Nucleus accumbens (tissue), 56 donors: ENCODE measurements around the gene TMEM132C.

Experiments
- DNase-seq, 56 donors: peaks; one replicate each; lab custom pipeline; 2025; lab: John Stamatoyannopoulos, UW

TMEM132C gene

GRCh38 chr12:128402486-128403243, 135.7 kb downstream of the TMEM132C start:
- no peak for DNase-seq

DNA sequence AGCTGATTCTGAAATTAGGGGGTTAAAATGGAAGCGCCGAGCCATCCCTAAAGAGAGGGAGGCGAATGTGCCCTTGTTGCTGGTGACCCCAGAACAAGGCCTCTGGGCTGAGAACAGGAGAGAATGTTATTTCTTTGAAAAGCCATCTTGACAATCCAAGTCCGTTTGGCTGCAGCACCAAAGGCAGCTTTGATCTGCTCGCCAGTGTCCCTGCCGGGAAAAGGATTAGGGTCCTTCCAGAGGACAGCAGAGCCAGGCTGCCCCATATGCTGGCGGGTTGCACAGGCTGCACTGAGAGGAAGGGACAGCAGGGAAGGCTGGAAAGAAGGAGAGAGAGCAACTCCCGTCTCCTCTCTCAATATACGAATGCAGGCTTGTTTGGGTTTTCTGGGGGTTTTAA, 141.7 kb downstream of the TMEM132C start:
- peak in 22 of 56 donors; percentile 4 to 64 (median 18) for DNase-seq

GRCh38 chr12:128415036-128415560, 148.1 kb downstream of the TMEM132C start:
- DNase-seq, result no peak

- DNase-seq, result no peak
Measured at GRCh38 chr12:128418944-128419343, 152.0 kb downstream of the TMEM132C start.

- no peak for DNase-seq
Measured at GRCh38 chr12:128420163-128420562, 153.2 kb downstream of the TMEM132C start.

GRCh38 chr12:128421375-128421774, 154.4 kb downstream of the TMEM132C start:
- DNase-seq, result no peak

DNA sequence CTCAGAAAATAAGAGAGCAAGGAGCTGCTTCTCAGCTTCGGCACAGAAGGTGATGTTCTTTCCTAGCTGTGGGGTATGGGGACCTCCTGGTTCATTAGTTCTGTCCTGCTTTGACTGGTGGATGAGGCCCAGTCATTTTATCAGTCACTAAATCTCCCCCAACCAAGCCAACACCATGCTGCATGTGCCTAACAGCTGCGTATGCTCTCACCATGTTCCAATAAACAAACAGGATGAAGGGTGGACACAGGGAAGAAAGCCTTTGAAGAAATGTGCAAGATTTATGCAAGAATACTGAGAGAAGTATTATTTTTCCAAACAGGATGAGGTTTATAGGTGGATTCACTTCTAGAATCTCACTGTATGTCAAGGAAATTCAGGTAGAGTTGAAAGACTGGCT, 156.2 kb downstream of the TMEM132C start:
- DNase-seq, result no peak

- no peak for DNase-seq
Measured at GRCh38 chr12:128424931-128425431, 158.0 kb downstream of the TMEM132C start.

DNA sequence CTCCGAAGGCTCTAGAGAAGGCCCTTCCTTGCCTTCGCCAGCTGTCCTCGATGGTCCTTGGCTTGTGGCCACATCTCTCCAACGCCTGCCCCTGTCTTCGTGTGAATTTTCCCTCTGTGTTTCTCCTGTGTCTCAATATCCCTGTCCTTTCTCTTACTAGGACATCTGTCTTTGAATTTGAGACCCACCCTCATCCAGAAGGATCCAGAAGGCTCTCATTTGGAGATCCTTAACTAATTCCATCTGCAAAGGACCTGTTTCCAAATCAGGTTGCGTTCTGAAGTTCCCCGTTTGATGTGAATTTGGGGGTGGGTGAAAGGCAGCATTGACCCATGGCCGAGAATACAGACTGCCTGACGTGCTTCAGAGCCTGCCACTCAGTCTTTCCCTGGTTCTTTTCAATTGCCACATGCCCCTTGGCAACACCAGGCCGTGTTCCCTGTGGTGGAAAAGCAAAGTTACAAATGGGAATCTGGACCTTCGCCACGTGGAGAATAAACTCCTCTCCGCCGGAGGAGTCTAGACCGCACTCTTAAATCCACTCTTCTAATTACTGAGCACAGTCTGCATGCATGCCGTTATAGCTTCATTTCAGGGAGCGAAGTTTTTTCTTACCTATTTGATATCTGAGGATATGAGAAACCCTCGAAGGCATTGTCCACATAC, 158.8 kb downstream of the TMEM132C start:
- peak in 14 of 56 donors; percentile 4 to 53 (median 14) for DNase-seq

GRCh38 chr12:128426511-128426910, 159.5 kb downstream of the TMEM132C start:
- DNase-seq, result no peak

- DNase-seq, result no peak
Measured at GRCh38 chr12:128439796-128440195, 172.8 kb downstream of the TMEM132C start.

- DNase-seq, result no peak
Measured at GRCh38 chr12:128442096-128442495, 175.1 kb downstream of the TMEM132C start.

DNA sequence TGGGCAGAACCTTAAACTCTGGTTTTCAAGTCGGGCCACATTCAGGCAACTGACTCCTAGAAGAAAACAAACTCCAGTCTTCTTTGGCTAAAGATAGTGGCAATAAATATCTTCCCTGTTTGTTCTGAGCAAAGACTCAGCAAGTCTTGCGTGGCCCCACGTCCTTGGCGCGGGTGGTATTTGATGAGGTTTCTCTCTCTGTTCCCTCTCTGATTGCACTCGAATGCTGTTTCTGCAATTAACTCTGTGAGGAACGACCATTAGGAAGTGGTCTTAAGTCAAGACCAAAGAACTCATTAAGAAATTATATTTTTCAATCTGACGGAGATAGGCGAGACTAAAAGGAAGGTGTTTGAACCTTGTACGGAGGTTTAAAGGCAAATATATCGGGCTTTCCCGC, 177.6 kb downstream of the TMEM132C start:
- no peak for DNase-seq

DNA sequence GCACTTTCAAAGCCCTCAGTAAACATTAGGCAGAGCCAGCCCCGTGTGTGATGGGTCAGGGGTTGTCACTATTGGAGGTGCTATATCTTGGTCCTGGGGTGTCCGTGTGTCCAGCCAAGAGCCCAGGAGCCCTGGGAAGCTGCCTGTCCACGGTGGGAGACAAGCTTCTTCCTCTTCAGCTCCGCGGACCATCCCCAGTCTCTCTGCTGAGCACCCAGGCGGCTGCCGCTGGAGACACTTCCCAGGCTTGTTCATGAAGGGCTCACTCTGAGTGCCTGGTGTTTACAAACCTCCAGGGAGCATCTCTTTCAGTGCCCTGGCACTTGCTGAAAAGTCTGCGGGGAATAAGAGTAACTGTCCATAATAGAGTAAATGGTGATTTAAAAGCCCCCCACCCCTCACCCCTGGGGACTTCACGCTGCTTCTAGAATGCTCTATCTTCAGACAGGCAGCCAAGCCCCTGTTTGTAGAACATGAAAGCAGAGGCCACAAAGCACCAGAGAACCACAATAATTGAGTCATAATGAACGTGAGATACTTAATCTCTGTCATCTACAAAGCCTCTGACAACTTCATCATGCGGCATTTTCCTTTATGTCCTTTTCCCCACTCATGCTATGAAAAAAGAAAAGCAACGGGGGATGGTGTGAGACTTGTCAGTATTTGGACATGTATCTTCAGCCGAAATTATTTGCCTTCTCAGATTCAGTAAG, 178.6 kb downstream of the TMEM132C start:
- no peak for DNase-seq

DNA sequence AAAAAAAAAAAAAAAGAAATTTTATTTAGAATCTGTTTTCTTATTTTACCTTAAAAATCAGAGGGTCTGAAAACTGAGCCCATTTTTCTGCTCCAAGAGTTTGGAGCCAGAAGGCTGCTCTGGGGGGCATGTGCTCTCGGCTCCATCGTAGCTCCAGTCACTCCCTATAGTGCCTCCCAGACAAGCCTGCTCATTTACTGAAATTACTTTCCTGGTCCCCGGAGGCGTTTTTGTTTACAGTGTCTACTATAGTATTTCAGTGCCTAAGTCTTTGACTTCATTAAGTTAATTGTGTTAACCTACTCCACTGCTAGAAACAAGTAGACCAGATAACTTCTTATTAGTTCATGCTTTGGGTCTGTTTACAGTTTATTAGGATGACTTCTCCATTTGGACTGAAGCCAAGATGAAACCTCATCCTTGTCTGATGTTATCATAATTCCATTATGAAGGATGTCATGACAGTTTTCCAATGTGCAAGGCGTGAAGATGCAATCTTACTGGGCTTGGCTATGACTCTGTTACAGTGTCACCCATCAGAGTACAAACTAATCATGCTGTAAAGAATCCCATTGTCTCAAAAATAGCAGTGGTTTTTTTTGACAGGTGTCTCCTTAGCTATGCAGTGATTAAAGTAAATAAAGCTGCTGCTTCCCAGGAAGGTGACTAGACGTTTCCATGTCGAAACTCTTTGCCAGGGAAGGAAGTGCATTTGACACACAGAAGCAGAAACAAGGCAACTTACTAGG, 182.3 kb downstream of the TMEM132C start:
- peak in 1 of 56 donors; percentile 2 for DNase-seq

- no peak for DNase-seq
Measured at GRCh38 chr12:128450810-128451209, 183.8 kb downstream of the TMEM132C start.

DNA sequence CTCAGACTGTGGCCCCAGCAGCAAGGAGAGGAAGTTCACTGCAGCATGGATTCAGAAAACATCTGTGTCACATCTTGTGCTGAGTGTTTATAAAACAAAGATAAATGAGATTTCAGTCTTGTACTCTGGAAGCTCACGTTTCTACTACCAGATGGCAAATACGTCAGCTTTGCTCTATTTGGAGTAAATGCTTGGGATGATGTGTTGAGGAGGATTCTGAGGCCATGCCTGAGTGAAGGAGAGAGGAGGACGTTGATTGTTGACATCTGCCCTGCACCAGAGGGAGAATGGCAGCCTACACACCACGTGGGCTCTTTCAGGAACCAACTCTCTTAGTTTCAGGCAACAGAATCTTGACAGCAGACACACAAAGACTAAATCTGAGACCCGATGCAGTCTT, 188.9 kb downstream of the TMEM132C start:
- no peak for DNase-seq

DNA sequence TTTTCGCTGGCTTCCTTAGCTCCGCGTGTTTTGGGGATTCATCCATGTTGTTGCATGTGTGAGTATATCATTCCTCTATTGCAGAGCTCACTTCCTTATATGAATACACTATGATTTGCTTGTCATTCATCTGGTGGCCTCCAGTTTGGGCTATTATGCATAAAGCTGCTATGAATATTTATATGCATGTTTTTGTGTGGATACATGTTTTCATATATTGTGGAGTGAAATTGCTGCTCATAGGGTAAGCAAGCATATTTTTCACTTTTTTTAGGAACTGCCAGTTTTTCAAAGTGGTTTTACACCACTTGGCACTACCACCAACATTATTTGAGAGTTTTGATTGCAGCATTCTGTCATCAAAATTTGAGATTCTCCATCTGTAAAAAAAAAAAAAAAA, 190.0 kb downstream of the TMEM132C start:
- DNase-seq, result no peak

DNA sequence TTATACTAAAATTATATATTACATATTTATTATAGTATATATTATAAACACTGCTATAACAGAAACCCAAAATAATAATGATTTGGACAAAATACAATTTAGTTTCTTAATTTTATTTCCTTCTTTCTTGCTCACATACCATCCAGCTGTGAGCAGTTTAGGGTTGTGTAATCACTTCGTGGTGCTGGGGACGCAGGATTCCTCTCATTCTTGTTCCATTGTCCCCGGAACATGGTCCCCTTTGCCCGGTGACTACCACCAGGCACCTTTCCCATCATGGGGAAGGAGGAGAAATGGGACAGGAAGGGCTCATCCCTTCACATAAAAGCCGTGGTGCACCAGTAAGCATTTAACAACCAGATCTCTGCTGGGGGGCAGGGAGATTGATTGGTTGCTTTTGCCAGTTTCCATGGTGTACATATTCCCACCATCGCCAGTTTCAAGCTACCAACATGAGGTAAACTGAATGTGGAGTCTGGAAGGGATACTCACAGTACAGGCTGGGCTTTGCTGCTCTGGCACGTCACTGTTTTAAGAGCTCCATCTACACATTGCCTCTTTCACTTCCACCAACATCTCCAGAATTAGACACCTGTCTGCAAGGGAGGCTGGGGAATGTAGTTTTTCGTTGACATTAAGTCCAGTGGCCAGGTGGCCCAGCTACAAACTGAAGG, 191.5 kb downstream of the TMEM132C start:
- no peak for DNase-seq

DNA sequence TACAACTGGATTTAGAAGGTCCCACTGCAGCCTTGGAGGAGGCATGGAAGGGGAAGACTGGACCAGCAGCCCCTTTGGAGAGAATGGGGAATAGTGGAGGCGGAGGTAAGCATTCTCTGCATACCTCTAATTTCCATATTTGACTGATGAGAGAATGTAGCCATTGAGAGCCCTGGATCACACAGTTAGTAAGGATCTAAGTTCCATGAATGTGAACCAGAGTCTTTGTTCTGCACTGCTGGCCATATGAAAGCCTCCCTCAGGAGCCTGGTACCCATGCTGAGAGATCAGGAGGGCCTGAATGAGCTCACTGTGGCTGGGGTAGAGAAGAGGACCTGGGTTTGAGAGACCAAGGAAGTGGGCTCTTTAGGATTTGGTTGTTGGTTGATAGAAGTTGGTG, 192.1 kb downstream of the TMEM132C start:
- no peak for DNase-seq
